LoVo (cell line): ENCODE measurements around the gene FBXO42.
"Not testable (repeated sequence)": the region's sequence is repeated elsewhere in the genome, so short reads cannot be mapped to it uniquely, and the experiment has no call there.

Experiments used
- DNase-seq: peaks from one replicate; pipeline ENCODE4 v3.0.0-alpha.2; 2016; ENCODE audit warnings: low spot score

The FBXO42 gene

DNA sequence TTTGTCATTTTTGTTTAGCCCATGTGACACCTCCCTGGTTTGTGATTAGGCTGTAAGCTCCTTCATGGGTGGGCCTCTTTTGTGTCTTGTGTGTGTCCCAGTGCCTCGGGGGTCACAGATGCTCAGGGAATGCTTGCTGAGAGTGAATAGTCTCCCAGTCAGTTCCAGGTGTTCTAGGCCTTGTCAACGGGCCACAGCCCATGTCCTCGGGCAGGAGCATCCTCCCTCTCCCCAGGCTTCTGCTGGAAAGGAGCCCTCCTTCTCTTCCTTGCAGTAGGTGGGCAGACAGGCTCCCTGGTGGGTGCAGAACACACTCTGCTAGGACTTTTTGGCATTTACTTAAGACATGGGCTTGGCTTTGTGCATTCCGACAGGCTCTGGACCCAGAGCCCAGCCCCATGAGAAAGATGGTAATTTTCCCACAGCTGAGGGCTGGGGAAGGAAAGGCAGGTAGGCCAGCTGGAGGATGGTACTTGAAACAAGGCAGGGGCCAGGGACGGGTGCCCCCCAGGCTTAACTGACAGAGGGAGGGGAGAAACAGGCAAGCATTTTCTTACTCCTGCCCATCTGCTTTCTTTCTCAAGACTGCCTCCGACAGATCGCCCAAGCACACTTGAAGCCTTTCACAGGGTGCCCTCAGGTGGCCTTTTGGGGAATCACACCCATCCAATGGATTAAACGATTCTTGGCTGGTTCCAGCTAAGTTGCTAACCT lies 108.2 kb downstream of the FBXO42 start:
- DNase-seq: peak; percentile 69

DNA sequence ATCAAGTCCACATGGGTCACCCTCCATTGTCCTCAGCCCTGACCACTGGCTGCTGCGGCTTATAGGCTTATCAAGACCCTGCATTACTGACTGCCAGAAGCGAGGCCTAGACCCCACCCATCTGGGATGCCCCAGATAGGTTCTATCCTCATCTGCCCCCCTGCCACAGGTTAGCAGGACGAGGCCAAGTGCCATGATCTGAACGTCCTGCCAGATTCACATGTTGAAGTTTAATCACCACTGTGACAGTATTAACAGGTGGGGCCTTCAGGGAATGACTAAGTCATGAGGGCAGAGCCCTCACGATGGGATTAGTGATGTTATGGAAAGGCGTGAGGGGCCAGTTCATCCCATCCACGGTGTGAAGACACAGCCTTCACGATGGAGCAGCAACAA lies 109.1 kb downstream of the FBXO42 start:
- no peak for DNase-seq

DNA sequence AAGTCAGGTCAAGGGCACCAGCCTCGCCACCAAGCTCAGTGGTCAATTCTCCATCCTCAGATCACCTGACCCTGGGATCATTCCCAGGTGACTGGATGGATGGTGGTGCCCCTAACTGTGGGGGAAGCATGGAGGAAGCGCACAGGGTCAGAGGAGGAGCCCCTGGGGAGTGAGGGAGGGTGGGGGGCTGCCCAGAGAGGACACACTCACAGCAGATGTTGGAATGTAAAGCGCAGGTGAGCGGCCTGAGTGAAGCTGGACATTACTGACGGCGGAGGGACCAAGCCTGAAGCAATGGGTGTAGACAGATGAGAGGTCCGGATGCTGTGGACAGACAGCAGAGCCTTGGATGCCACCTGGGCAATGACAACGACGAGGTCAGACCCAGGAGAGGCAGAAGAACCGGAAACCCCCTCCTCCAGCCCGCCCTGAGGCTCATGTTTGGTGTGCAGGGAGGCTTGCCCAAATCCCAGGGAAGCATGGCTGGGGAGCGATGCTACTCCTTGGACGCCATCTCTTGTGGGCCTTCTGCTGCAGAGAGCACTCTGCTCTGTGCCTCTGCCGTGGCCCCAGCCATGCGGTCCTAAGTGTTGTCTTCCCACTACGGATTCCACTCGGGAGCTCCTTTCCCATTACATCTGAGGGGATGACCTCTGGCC lies 109.6 kb downstream of the FBXO42 start:
- DNase-seq: no peak

DNA sequence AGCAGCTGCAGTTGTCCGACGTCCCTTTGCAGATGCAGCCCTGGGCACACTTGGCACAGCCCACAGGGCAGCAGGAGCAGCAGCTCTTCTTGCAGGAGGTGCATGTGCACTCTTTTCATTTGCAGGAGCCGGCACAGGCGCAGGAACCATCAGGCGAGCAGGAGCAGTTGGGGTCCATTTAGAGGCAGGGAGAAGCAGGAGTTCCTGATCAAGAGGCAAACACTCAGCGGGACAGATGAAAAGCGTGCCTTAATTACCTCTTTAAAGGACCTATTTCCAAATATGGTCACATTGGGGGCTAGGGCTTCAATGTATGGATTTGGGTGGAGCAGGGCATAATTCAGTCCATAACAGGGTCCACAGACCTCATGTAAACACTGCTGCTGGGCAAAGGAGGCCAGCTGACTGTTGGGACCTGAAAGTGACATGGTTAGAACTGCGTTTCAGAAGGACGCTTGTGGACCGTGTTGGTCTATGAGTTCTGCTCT lies 111.0 kb downstream of the FBXO42 start:
- no peak for DNase-seq

DNA sequence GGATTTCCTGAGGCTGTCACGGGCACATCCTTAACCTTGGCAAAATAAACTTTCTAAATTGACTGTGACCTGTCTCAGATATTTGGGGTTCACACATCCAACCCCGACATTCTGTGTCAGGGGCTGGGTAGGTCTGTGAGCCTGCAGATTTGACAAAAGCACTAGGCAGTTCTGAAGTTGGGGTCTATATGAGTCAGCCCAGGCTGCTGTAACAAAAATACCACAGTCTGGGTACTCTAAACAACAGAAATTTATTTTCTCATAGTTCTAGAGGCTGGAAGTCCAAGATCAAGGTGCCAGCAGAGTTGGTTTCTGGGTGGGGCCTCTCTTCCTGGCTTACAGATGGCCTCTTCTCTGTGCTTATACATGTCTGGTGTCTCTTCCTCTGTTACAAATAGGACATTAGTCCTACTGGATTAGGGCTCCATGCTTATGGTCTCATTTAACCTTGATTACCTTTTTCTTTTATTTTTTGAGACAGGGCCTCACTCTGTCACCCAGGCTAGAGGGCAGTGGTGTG lies 112.2 kb downstream of the FBXO42 start:
- no peak for DNase-seq

DNA sequence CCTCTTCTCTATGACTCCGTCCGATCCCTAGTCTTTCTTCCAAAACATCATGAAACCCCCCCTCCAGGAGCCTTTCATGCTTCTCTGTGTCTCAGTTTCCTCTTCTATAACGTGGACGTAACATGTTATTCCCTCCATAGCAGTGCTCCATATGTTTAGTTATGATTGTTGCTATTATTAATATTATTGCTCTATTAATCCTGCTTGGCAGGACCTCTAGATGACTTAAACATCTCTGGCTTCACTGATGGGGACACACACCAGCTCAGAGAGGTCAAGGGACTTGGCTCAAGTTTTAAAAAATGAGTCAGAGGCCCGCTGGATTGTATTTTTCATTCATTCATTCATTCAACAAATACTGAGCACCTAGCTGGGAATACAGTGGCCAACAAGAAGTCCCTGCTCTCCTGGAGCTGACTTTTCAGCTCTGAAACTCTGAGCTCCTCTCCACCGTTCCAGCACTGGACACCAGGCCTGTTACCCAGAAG lies 114.9 kb downstream of the FBXO42 start:
- DNase-seq: peak; percentile 12

DNA sequence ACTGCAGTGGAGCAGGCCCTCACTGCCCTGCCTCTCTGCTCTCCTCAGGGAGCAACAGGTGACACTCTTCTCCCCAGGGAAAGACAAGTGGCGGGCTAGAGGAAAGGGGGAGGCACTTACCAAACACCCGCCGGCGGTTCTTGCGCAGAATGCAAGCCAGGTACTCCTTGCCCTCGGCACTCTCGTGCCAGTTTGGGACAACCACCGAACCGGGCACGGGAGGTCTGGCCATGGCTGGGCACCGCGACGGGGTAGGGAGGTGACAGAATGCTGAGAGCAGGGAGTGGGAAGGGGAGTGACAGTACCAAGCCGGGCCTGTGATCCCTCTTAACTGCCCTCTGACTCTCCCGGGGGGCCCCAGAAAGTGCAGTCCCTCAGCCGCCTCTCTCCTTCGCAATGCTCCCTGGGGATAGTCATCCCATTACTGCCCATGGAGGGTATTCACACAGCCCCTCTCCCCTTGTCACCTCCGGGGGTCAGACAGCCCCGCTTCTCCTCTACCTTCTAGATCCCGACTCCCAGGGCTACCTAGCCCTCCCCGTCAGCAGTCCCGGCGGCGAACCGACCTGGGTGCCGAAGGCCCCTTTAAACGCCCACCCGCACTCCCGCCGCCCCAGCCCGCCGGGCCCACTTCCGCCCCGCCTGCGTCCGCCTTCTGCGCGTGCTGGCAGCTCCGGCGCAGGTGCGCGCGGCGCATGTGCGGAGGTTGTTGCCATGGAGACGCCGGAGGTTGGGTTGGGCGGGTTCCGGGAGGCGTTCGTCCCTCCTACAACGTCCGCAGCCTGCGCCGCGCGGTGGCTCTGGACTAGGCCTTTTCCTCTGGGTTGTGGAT lies 115.6 kb downstream of the FBXO42 start, which contains the start of gene CPLANE2:
Gene CPLANE2, minus strand, starts transcription at position 673 of the 832 bp plus-strand sequence. Its CDS starts 441 bp downstream, at position 232.
- peak; percentile 95 for DNase-seq

DNA sequence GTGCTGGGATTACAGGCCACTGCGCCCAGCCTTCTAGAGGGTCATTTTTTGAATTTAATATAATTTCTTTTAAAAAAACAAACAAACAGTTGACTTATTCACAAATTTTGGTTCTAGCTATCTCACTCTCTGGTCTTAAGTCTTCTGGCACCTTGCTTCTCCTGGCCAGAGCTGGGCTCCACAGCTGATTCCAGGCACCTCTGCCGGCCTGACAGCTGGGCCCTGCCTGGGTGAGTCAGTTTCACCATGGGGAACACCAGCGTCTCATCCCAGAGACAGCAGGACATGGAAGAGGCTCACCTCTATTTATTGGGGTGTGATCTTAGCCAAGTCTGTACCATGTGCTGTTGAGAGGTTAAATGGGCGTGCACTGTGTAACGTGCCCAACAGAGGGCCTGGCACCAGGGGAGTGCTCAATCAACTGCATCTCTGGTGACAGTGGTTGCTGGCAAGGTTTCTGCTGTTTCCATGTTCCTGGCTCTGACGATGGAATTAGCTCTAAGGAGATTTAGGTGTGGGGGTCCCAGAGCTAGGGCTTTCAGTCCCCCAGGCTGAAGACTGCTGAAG lies 116.3 kb downstream of the FBXO42 start:
- DNase-seq: peak; percentile 77

DNA sequence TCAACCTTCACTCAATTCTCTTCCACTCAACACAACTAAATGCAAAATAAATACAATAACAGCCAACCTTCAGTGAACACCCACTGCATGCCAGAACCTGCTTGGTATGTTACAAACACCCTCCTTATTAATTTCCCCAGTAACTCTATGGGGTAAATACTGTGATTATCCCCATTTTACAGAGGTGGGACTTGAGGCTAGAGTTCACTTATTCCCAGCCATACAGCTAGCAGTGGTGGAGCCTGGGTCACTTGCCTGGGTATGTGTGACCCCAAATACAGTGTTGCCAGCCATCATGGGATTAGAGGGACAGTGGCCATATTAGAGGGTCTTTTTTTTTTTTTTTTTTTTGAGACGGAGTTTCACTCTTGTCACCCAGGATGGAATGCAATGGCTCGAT lies 116.9 kb downstream of the FBXO42 start:
- DNase-seq: no peak

DNA sequence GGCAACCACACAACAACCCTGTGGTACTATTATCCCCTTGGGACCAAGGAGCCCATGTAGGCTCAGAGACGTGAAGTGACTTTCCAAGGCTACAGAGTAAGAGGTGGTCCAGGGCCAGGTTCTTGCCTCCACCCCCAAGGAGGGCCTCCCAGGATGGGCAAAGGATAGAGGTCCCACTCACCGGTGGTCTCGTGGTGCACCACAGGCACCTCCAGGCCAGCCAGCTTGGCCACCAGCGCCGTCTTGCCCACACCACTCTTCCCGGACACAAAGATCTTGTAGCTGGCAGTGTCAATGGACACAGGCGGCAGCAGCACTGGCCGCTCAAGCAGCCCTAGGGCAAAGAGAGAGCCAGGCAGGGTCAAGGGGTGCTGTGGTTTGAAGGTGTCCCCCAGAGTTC lies 118.8 kb downstream of the FBXO42 start:
- DNase-seq: no peak

DNA sequence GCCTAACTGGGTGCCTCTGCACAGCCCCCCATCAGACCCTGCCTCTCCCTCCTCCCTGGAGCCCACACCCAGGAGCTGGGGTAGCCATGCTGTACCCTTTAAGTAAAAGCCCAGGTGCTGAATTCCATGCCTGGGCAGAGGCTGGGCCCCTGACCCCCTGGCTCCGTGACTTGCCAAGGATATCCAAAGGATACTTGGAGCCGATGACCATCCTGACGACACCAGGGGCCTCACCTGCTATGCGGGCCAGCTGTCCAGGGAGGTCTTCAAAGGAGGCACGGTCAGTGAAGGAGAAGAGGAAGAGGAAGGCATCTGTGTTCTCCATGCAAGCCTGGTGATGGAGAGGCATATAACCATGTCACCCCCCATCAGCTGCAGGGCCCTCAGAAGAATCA lies 120.0 kb downstream of the FBXO42 start:
- DNase-seq: no peak

DNA sequence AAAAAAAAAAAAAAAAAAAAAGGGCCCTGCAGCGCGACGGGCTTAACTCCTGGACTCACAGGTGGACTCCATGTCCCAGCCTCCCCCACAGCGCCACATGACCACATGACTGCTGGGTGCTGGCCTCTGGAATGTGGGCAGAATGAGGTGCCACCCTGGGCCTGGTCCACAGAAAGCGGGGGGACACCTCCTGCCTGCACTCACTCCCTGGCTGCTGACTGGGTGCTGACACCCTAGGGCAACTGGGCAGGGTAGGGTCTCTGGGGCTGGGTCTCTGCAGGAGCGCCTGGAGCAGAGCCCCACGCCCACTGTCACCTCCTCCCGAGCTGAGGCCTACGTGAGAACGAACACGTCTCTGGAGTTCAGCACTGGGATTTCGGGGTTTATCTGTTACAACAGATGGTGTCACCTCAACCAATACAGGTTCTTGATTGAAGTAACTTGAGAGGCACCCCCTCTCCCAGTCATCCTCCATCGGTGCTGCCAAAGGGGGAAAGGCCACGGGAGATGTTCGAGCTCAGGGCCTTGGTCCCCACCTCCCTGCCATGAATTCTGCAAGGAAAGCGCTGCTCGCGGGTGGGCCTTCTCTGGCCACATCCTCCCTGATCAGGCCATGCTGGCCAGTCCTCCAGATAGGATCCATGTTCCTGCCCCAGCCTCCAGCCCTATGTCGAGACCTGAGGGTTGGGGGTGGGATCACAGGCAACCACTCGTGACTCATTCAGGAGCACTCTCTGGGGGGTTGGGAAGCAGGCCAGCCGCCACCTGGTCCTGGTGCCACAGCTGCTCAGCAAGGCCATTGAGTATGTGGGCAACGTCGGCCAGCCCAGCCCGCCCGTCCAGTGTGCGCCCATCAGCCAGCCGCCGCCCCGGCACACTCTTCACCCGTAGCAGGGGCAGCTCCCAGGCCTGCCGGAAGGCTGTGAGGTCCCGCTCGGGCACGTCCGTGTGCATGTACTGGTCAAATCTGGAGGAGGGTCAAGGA lies 120.7 kb downstream of the FBXO42 start:
- no peak for DNase-seq

DNA sequence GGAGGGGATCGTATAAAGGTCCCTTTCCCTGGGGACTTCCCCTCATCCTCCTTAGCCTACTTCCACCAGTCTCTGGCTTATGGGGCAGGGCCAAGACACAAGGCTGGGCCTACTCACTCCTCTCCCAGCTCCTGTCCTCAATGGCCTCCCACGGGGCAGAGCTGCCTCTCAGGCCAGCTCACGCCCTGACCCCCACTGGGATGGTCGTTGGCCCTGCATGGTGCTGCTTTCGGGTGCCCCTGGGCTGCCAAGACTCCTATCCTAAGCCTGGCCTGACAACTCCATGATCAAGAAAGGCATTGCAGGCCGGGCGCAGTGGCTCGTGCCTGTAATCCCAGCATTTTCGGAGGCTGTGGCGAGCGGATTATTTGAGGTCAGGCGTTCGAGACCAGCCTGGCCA lies 121.5 kb downstream of the FBXO42 start:
- DNase-seq: no peak

DNA sequence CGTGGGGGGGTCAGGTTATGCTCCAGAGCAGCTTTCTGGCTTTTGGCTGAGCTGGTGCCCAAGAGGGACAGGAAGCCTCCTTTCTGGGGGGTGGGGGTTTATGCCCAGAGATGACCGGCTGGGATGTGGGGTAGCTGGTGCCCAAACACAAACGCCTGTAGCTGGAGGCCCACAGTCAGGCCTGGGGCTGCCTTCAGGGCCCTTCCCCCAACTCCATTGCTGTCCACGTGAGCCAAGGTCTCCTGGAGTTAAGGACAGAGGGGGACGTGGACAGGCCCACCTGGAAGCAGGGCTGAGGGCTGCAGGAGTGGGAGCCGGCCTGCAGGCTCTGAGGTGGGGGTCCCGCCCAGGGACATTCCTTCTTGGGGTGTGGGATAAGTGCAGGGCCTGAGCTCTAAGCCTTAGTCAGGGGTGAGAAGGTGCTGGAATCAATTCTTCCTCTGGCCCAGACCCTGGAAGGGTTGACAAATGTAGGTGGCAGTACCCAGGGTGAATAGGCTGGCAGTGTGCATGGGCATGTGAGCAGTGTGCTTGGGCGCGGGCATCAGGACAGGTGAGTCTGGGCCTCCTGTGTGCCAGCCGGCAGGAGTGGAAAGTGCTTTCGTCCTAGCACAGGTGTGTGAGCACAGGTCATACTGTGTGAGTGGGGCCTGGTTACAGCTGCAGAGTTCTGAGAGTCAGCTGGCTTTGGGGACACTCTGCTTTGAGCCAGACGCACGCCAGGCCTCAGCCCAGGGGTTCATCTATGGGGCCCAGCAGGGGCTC lies 122.1 kb downstream of the FBXO42 start:
- no peak for DNase-seq

DNA sequence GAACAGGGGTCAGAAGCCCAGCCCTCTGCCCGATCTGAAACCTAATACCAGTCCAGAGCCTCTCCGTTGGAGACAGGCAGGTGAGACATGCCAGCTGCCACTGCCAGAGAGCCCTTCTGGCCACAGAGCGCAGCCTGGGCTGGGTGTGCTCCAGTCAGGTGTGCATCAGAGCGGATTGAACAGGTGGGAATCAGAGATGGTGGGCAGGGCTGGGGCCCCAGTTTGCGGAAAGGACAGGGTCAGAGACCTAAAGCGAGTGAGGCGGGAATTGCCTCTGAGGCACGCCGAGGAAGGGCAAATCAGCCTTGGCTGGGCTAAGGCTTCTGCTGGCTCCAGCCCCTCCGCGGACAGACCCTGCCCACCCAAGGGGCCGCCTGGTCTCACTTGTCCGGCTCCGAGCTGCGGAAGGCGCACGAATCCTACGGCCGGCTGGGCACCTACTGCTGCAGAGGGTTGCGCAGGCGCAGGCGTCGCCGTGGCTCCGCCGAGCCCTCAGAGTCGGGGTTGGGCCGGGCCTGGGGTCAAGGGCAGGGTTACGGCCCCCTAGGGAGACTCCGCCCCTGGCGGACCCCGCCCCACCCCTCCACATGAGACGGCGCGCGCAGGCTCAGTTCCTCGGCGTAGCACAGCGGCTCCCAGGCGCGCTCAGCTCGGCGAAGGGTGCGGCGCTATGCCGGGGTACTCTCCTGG lies 125.6 kb downstream of the FBXO42 start:
- no peak for DNase-seq

DNA sequence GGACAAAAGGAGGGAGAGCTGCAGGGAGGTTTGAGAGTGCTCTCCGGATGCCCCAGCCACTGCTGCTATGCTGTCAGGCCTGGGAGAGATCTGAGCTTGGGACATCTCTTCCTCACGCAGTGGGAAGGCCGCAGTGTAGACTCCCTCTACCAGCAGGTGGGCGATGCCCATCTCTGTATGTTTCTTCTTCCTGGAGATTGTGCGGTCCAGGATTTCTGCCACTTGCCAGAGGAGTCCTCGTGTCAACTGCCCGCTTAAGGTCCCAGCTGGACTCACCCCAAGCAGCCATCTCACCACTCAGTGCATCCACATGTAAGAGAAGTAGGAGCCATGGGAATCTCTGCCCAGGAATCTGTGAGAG lies 126.2 kb downstream of the FBXO42 start:
- no peak for DNase-seq

DNA sequence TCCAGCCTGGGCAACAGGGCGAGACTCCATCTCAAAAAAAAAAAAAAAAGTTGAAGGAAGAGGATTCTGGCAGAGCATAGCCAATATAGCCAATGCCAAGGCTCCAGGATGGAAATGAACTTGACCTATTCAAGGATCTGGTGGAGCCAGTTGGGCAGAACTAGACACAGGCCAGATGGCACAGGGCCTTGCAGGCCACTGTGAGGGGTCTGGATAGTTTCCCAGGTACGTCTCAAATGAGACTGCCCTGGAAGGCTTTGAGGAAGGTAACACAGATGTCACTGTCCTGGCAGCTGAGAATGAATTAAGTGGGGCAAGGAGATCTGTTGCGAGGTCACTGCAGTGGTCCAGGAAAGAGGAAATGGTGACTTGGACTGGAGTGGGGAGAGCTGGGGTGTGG lies 127.8 kb downstream of the FBXO42 start:
- no peak for DNase-seq

DNA sequence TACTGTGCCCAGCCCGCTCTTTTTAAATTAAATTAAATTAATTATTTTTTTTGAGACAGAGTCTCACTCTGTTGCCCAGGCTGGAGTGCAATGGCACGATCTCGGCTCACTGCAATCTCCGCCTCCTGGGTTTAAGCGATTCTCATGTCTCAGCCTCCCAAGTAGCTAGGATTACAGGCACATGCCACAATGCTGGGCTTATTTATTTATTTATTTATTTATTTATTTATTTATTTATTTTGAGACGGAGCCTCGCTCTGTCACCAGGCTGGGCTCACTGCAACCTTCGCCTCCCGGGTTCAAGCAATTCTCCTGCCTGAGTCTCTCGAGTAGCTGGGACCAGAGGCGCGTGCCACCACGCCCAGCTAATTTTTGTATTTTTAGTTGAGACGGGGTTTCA lies 129.6 kb downstream of the FBXO42 start:
- not testable (repeated sequence) for DNase-seq

DNA sequence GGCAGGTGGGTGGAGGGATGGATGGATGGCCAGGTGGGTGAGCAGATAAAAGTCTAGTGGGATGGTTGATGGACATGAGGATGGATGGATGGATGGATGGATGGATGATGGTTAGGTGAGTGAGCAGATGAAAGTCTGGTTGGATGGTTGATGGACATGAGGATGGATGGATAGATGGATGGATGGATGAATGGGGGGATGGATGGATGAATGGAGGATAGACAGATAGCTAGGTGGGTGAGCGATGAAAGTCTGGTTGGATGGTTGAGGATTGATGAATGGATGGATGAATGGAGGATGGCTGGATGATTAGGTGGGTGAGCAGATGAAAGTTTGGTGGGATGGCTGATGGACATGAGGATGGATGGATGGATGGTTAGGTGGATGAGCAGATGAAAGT lies 130.8 kb downstream of the FBXO42 start:
- no peak for DNase-seq
